Parathyroid adenoma (tissue), 2 donors: ENCODE data around the gene HIPK1.

Source experiments
- H2AFZ ChIP-seq: fragments of 300-600 bp; sonication (generic); one replicate; pipeline ENCODE4 v1.7.0; 2017; ENCODE audit warnings: antibody characterized with exemption, mild to moderate bottlenecking
- H3K27ac ChIP-seq: fragments of 300-600 bp; sonication (generic); one replicate; pipeline ENCODE4 v1.7.0; 2017
- H3K27me3 ChIP-seq: fragments of 300-600 bp; sonication (generic); one replicate; pipeline ENCODE4 v1.7.0; 2017; ENCODE audit warnings: low read length; ENCODE audit not compliant: control insufficient read depth, insufficient read depth
- H3K36me3 ChIP-seq: fragments of 300-600 bp; sonication (generic); one replicate; pipeline ENCODE4 v1.7.0; 2017; ENCODE audit warnings: low read length; ENCODE audit not compliant: control insufficient read depth, insufficient read depth
- H3K4me1 ChIP-seq: fragments of 300-600 bp; sonication (generic); one replicate; pipeline ENCODE4 v1.7.0; 2017; ENCODE audit warnings: control low read depth
- H3K4me2 ChIP-seq: fragments of 300-600 bp; sonication (generic); one replicate; pipeline ENCODE4 v1.7.0; 2017; ENCODE audit warnings: low read length
- H3K4me3 ChIP-seq: fragments of 300-600 bp; sonication (generic); one replicate; pipeline ENCODE4 v1.7.0; 2017; ENCODE audit warnings: low read depth, low read length
- H3K79me2 ChIP-seq: fragments of 300-600 bp; sonication (generic); one replicate; pipeline ENCODE4 v1.7.0; 2017; ENCODE audit warnings: control low read depth
- H3K9ac ChIP-seq: fragments of 300-600 bp; sonication (generic); one replicate; pipeline ENCODE4 v1.7.0; 2017; ENCODE audit warnings: mild to moderate bottlenecking
- H3K9me3 ChIP-seq: fragments of 300-600 bp; sonication (generic); one replicate; pipeline ENCODE4 v1.7.0; 2017; ENCODE audit warnings: low read length; ENCODE audit not compliant: control insufficient read depth
- CTCF ChIP-seq: fragments of 300-600 bp; sonication (generic); IDR thresholded peaks from one replicate; pipeline ENCODE4 v1.7.0; 2017; ENCODE audit warnings: antibody characterized with exemption, mild to moderate bottlenecking
- donor health status: primary hyperparathyroidism.

HIPK1 gene

GRCh38 chr1:113917400-113918082 is 11.6 kb upstream of the HIPK1 start:
- no peak overlapping the region for H3K4me3 ChIP-seq
- no peaks in the 10 kb centered on the region for H3K27me3 ChIP-seq
- no peak for TF ChIP-seq CTCF
- H3K79me2 ChIP-seq: no peaks in the 10 kb centered on the region
- no peak overlapping the region for H3K27ac ChIP-seq
- no peak overlapping the region for H2AFZ ChIP-seq
- H3K9me3 ChIP-seq: no peaks in the 10 kb centered on the region
- no peak overlapping the region for H3K4me2 ChIP-seq
- H3K9ac ChIP-seq: no peak overlapping the region
- no peaks in the 10 kb centered on the region for H3K4me1 ChIP-seq
- no peaks in the 10 kb centered on the region for H3K36me3 ChIP-seq

- Histone ChIP-seq H3K27ac (no peak overlapping the region), H2AFZ (no peak overlapping the region)
Observed at GRCh38 chr1:113918243-113918642, 10.9 kb upstream of the HIPK1 start.

GRCh38 chr1:113922957-113923356 is 6.2 kb upstream of the HIPK1 start:
- H3K9ac ChIP-seq: no peak overlapping the region
- no peak overlapping the region for H3K27ac ChIP-seq
- H2AFZ ChIP-seq: no peak overlapping the region
- H3K79me2 ChIP-seq: no peaks in the 10 kb centered on the region
- no peaks in the 10 kb centered on the region for H3K4me1 ChIP-seq
- no peak overlapping the region for H3K4me3 ChIP-seq
- no peaks in the 10 kb centered on the region for H3K36me3 ChIP-seq
- H3K27me3 ChIP-seq: no peaks in the 10 kb centered on the region
- no peaks in the 10 kb centered on the region for H3K9me3 ChIP-seq
- no peak for TF ChIP-seq CTCF
- no peak overlapping the region for H3K4me2 ChIP-seq

More at GRCh38 chr1:113918243-113918642, 10.9 kb upstream of the HIPK1 start:
- no peak overlapping the region for H3K9ac ChIP-seq
- H3K36me3 ChIP-seq: no peaks in the 10 kb centered on the region
- no peaks in the 10 kb centered on the region for H3K27me3 ChIP-seq
- H3K4me1 ChIP-seq: no peaks in the 10 kb centered on the region
- H3K79me2 ChIP-seq: no peaks in the 10 kb centered on the region
- no peak for TF ChIP-seq CTCF
- no peaks in the 10 kb centered on the region for H3K9me3 ChIP-seq
- H3K4me3 ChIP-seq: no peak overlapping the region
- H3K4me2 ChIP-seq: no peak overlapping the region

- Histone ChIP-seq H3K27me3 (no peaks in the 10 kb centered on the region), H2AFZ (no peak overlapping the region), H3K9ac (no peak overlapping the region), H3K4me1 (peaks cover 4% of the 10 kb centered on the region), H3K79me2 (no peaks in the 10 kb centered on the region), H3K4me3 (no peak overlapping the region), H3K9me3 (no peaks in the 10 kb centered on the region), H3K27ac (no peak overlapping the region), H3K36me3 (no peaks in the 10 kb centered on the region), H3K4me2 (no peak overlapping the region)
- no peak for TF ChIP-seq CTCF
Observed at GRCh38 chr1:113924473-113924872, 4.7 kb upstream of the HIPK1 start.
